HUES6 (cell line): ENCODE data around the gene ZNF652.
"Not testable (repeated sequence)": the region's sequence is repeated elsewhere in the genome, so short reads cannot be mapped to it uniquely, and the experiment has no call there.

Experiments used
- H3K27ac ChIP-seq: 2 replicates; pipeline ENCODE4 v1.7.0; 2013; ENCODE audit warnings: low read depth, mild to moderate bottlenecking, low read length, inconsistent platforms
- H3K27me3 ChIP-seq: 2 replicates; pipeline ENCODE4 v1.6.1; 2013; ENCODE audit warnings: low read length; ENCODE audit not compliant: control insufficient read depth, insufficient read depth
- H3K36me3 ChIP-seq: 2 replicates; pipeline ENCODE4 v1.6.1; 2013; ENCODE audit warnings: low read length; ENCODE audit not compliant: control insufficient read depth, insufficient read depth
- H3K4me1 ChIP-seq: 2 replicates; pipeline ENCODE4 v1.6.1; 2013; ENCODE audit warnings: low read length; ENCODE audit not compliant: control insufficient read depth, insufficient read depth
- H3K4me3 ChIP-seq: 2 replicates; pipeline ENCODE4 v1.5.1; 2013; ENCODE audit warnings: low read depth, low read length
- H3K9ac ChIP-seq: one replicate; pipeline ENCODE4 v1.6.1; 2013; ENCODE audit warnings: mild to moderate bottlenecking, low read length
- H3K9me3 ChIP-seq: 2 replicates; pipeline ENCODE4 v1.6.1; 2013; ENCODE audit warnings: low read depth, low read length; ENCODE audit not compliant: control insufficient read depth, insufficient read depth

ZNF652 gene

GRCh38 chr17:49399995-49400394, 37.9 kb upstream of the ZNF652 start:
- Histone ChIP-seq H3K9ac (no peak overlapping the region), H3K4me1 (no peaks in the 10 kb centered on the region), H3K36me3 (peaks cover 33% of the 10 kb centered on the region), H3K27ac (no peak overlapping the region), H3K27me3 (no peaks in the 10 kb centered on the region), H3K9me3 (no peaks in the 10 kb centered on the region), H3K4me3 (no peak overlapping the region)

GRCh38 chr17:49397586-49397985, 35.5 kb upstream of the ZNF652 start:
- Histone ChIP-seq H3K4me1 (0 out of 2 replicates have a peak, but pooled peaks cover 3% of the 10 kb centered on the region), H3K9ac (no peak overlapping the region), H3K27me3 (no peaks in the 10 kb centered on the region), H3K4me3 (no peak overlapping the region), H3K27ac (no peak overlapping the region), H3K9me3 (no peaks in the 10 kb centered on the region), H3K36me3 (peaks cover 10% of the 10 kb centered on the region)

GRCh38 chr17:49393491-49394255, 31.6 kb upstream of the ZNF652 start:
- Histone ChIP-seq H3K4me3 (no peak overlapping the region), H3K4me1 (0 out of 2 replicates have a peak, but pooled peaks cover 3% of the 10 kb centered on the region), H3K9me3 (no peaks in the 10 kb centered on the region), H3K9ac (no peak overlapping the region), H3K27me3 (no peaks in the 10 kb centered on the region), H3K27ac (no peak overlapping the region), H3K36me3 (no peaks in the 10 kb centered on the region)

GRCh38 chr17:49390548-49391324, 28.7 kb upstream of the ZNF652 start:
- Histone ChIP-seq H3K27me3 (no peaks in the 10 kb centered on the region), H3K27ac (no peak overlapping the region), H3K4me1 (0 out of 2 replicates have a peak, but pooled peaks cover 3% of the 10 kb centered on the region), H3K9me3 (no peaks in the 10 kb centered on the region), H3K4me3 (no peak overlapping the region), H3K36me3 (no peaks in the 10 kb centered on the region), H3K9ac (no peak overlapping the region)

GRCh38 chr17:49389514-49390347, 27.7 kb upstream of the ZNF652 start:
- not testable (repeated sequence) for H3K36me3 ChIP-seq, H3K9me3 ChIP-seq, H3K27ac ChIP-seq, H3K4me1 ChIP-seq, H3K9ac ChIP-seq, H3K4me3 ChIP-seq, H3K27me3 ChIP-seq

- H3K27ac ChIP-seq, result no peak overlapping the region
- no peaks in the 10 kb centered on the region for H3K27me3 ChIP-seq
- H3K36me3 ChIP-seq, result no peaks in the 10 kb centered on the region
- no peak overlapping the region for H3K9ac ChIP-seq
- H3K9me3 ChIP-seq, result no peaks in the 10 kb centered on the region
- H3K4me3 ChIP-seq, result no peak overlapping the region
- H3K4me1 ChIP-seq, result no peaks in the 10 kb centered on the region
Observed at GRCh38 chr17:49388692-49389513, 26.9 kb upstream of the ZNF652 start.

GRCh38 chr17:49388290-49388640, 26.2 kb upstream of the ZNF652 start:
- H3K9ac ChIP-seq, result no peak overlapping the region
- H3K9me3 ChIP-seq, result no peaks in the 10 kb centered on the region
- no peak overlapping the region for H3K27ac ChIP-seq
- no peak overlapping the region for H3K4me3 ChIP-seq
- no peaks in the 10 kb centered on the region for H3K27me3 ChIP-seq
- no peaks in the 10 kb centered on the region for H3K4me1 ChIP-seq
- no peaks in the 10 kb centered on the region for H3K36me3 ChIP-seq

GRCh38 chr17:49387498-49388289, 25.6 kb upstream of the ZNF652 start:
- Histone ChIP-seq H3K9ac (no peak overlapping the region), H3K4me3 (no peak overlapping the region), H3K4me1 (no peaks in the 10 kb centered on the region), H3K36me3 (no peaks in the 10 kb centered on the region), H3K27ac (no peak overlapping the region), H3K27me3 (no peaks in the 10 kb centered on the region), H3K9me3 (no peaks in the 10 kb centered on the region)

- Histone ChIP-seq H3K27ac (no peak overlapping the region), H3K4me3 (no peak overlapping the region), H3K9ac (no peak overlapping the region), H3K9me3 (no peaks in the 10 kb centered on the region), H3K27me3 (no peaks in the 10 kb centered on the region), H3K36me3 (no peaks in the 10 kb centered on the region), H3K4me1 (no peaks in the 10 kb centered on the region)
Observed at GRCh38 chr17:49386373-49386772, 24.3 kb upstream of the ZNF652 start.

GRCh38 chr17:49384951-49385350, 22.9 kb upstream of the ZNF652 start:
- Histone ChIP-seq H3K36me3 (no peaks in the 10 kb centered on the region), H3K4me1 (no peaks in the 10 kb centered on the region), H3K27ac (no peak overlapping the region), H3K9ac (no peak overlapping the region), H3K27me3 (no peaks in the 10 kb centered on the region), H3K4me3 (no peak overlapping the region), H3K9me3 (no peaks in the 10 kb centered on the region)
